Upper lobe of left lung (tissue), 6 donors: ENCODE measurements around the gene MTHFD1L. TPM values are rescaled to one million over a fixed set of nuclear protein-coding genes. Genes with fewer than 3 reads are reported as not detected.

Experiments used
- ATAC-seq, 2 donors: fragments of 200-7000 bp; cut with Tn5 transposase; one replicate each; pipeline ENCODE4 v1.9.1; 2022; ENCODE audit warnings: mild to moderate bottlenecking in 2 of 2, moderate library complexity in 2 of 2; ENCODE audit not compliant: low FRiP score in 2 of 2
- DNase-seq, 2 donors: peaks; one replicate each; pipeline ENCODE4 v3.0.0-alpha.2; 2019 to 2020
- H3K27ac ChIP-seq, 4 donors: fragments of 200-600 bp; sonication (generic); one replicate each; pipeline ENCODE4 v1.5.1; 2016 to 2019
- H3K27me3 ChIP-seq, 4 donors: fragments of 200-600 bp; sonication (generic); one replicate each; pipeline ENCODE4 v1.5.1; 2017 to 2019
- H3K36me3 ChIP-seq, 4 donors: fragments of 200-600 bp; sonication (generic); one replicate each; pipeline ENCODE4 v1.5.1; 2016 to 2019
- H3K4me1 ChIP-seq, 4 donors: fragments of 200-600 bp; sonication (generic); one replicate each; pipeline ENCODE4 v1.5.1; 2018 to 2019
- H3K4me3 ChIP-seq, 4 donors: fragments of 200-600 bp; sonication (generic); one replicate each; pipeline ENCODE4 v1.5.1; 2017 to 2019; ENCODE audit warnings: mild to moderate bottlenecking in 2 of 4, moderate library complexity in 1 of 4
- H3K9me3 ChIP-seq, 4 donors: fragments of 200-600 bp; sonication (generic); one replicate each; pipeline ENCODE4 v1.5.1; 2018 to 2019
- EP300 ChIP-seq, 4 donors: sonication (generic); formaldehyde crosslinking; IDR thresholded peaks; one replicate each; pipeline ENCODE4 v1.5.1; 2017; ENCODE audit warnings: antibody characterized with exemption in 4 of 4, control low read depth in 2 of 4
- POLR2A ChIP-seq, 4 donors: fragments of 450-650 bp; IDR thresholded peaks; one replicate each; pipeline ENCODE4 v1.5.1; 2016 to 2017; ENCODE audit warnings: antibody characterized with exemption in 4 of 4, mild to moderate bottlenecking in 2 of 4
- POLR2AphosphoS5 ChIP-seq, 2 donors: sonication (generic); formaldehyde crosslinking; IDR thresholded peaks; one replicate each; pipeline ENCODE4 v1.5.1; 2017; ENCODE audit warnings: antibody characterized with exemption in 2 of 2
- WGBS, 2 donors: methylation state at CpG; one replicate each; pipeline ENCODE4 v1.1.5; 2017 to 2018; 5-methylcytosine and 5-hydroxymethylcytosine counted together
- total RNA-seq, 6 donors: library from RNA; depleted of rRNA in 4 of 6; stranded (reverse); fragments of >200 nt in 4 of 6; gene quantifications; one replicate each; pipeline versions ENCODE4 v1.1.0 to v1.2.1, GENCODE V29; 2016 to 2021
- TF ChIP-seq, protein P1 (sequence below), 6 experiments: fragments of 450-650 bp in 4 of 6; fragments of 200-600 bp in 2 of 6; sonication (generic) in 2 of 6; IDR thresholded peaks; one replicate each; pipeline ENCODE4 v1.5.1; 2016 to 2019; ENCODE audit warnings: antibody characterized with exemption in 6 of 6
- donor health status: DM: no; HTN: no; CAD: no; lungs with moderate emphysema.
- donor health status: DM: no; HTN: yes; CAD: no; lungs with severe emphysema.

MTHFD1L gene
- total RNA-seq, 6 donors from 2014 or later, result 11.8 to 32.3 (median 19.4) TPM

GRCh38 chr6:151058021-151058733, 192.7 kb downstream of the MTHFD1L start:
- 79 to 88% methylated on average over 9 of the region's 9 CpGs for WGBS, 2 donors
- no peak overlapping the region for H3K27ac ChIP-seq

DNA sequence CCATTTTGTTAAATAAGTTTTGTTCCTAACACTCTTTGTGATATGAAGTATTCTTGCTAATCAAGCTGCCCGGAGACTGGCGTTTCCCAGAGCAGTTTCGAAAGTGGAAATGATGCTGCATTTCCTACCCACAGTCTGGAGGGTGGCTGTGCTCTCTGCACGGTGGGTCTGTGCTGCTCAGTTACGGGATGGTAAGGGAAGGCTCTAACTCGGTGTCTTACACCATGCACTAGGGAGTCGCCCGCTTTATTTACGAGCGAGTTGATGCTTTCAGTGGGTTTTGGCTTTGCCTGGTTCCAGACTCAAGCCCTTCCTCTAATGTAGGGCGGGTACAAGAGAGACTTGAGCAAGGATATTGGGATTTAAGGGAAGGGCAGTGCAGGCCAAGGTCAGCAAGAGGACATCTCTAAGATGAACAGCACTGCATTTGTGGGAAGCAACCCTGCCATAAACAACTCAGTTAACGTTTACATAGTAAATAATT, 194.2 kb downstream of the MTHFD1L start:
- no peaks in the 10 kb centered on the region for H3K9me3 ChIP-seq
- TF ChIP-seq POLR2AphosphoS5 (IDR thresholded peaks at IDR 0.05) (no peak), POLR2A (IDR thresholded peaks at IDR 0.05) (no peak), EP300 (IDR thresholded peaks at IDR 0.05) (no peak)
- TF ChIP-seq, protein P1, sequence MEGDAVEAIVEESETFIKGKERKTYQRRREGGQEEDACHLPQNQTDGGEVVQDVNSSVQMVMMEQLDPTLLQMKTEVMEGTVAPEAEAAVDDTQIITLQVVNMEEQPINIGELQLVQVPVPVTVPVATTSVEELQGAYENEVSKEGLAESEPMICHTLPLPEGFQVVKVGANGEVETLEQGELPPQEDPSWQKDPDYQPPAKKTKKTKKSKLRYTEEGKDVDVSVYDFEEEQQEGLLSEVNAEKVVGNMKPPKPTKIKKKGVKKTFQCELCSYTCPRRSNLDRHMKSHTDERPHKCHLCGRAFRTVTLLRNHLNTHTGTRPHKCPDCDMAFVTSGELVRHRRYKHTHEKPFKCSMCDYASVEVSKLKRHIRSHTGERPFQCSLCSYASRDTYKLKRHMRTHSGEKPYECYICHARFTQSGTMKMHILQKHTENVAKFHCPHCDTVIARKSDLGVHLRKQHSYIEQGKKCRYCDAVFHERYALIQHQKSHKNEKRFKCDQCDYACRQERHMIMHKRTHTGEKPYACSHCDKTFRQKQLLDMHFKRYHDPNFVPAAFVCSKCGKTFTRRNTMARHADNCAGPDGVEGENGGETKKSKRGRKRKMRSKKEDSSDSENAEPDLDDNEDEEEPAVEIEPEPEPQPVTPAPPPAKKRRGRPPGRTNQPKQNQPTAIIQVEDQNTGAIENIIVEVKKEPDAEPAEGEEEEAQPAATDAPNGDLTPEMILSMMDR (IDR thresholded peaks at IDR 0.05), result no peak
- H3K4me3 ChIP-seq, result no peak overlapping the region
- H3K27me3 ChIP-seq, result no peaks in the 10 kb centered on the region
- H3K36me3 ChIP-seq, result no peaks in the 10 kb centered on the region
- DNase-seq (no peak), ATAC-seq (peak; percentile 17 to 57)
- no peak overlapping the region for H3K27ac ChIP-seq
- no peaks in the 10 kb centered on the region for H3K4me1 ChIP-seq
- WGBS, 2 donors, result 61 to 89% methylated on average over 12 of the region's 12 CpGs

More at GRCh38 chr6:151058021-151058733, 192.7 kb downstream of the MTHFD1L start:
- no peaks in the 10 kb centered on the region for H3K27me3 ChIP-seq
- no peak for TF ChIP-seq POLR2A (IDR thresholded peaks at IDR 0.05)
- TF ChIP-seq, protein P1 (IDR thresholded peaks at IDR 0.05), result no peak
- no peak for TF ChIP-seq POLR2AphosphoS5 (IDR thresholded peaks at IDR 0.05)
- no peak for TF ChIP-seq EP300 (IDR thresholded peaks at IDR 0.05)
- no peak overlapping the region for H3K4me3 ChIP-seq
- DNase-seq (peak in 1 of 2 donors; percentile 64), ATAC-seq (no peak)
- no peaks in the 10 kb centered on the region for H3K36me3 ChIP-seq
- H3K9me3 ChIP-seq, result no peaks in the 10 kb centered on the region
- no peaks in the 10 kb centered on the region for H3K4me1 ChIP-seq

GRCh38 chr6:151060096-151060765, 194.7 kb downstream of the MTHFD1L start:
- ATAC-seq (no peak), DNase-seq (no peak)
- H3K27me3 ChIP-seq, result no peaks in the 10 kb centered on the region
- no peaks in the 10 kb centered on the region for H3K4me1 ChIP-seq
- H3K9me3 ChIP-seq, result no peaks in the 10 kb centered on the region
- no peak overlapping the region for H3K4me3 ChIP-seq
- H3K36me3 ChIP-seq, result no peaks in the 10 kb centered on the region
- WGBS, 2 donors, result 96 to 99% methylated on average over 8 of the region's 8 CpGs
- H3K27ac ChIP-seq, result no peak overlapping the region
- TF ChIP-seq EP300 (IDR thresholded peaks at IDR 0.05) (no peak), POLR2AphosphoS5 (IDR thresholded peaks at IDR 0.05) (no peak), POLR2A (IDR thresholded peaks at IDR 0.05) (no peak)
- TF ChIP-seq, protein P1 (IDR thresholded peaks at IDR 0.05), result no peak

GRCh38 chr6:151060766-151061531, 195.4 kb downstream of the MTHFD1L start:
- TF ChIP-seq EP300 (IDR thresholded peaks at IDR 0.05) (no peak), POLR2AphosphoS5 (IDR thresholded peaks at IDR 0.05) (no peak), POLR2A (IDR thresholded peaks at IDR 0.05) (no peak)
- TF ChIP-seq, protein P1 (IDR thresholded peaks at IDR 0.05), result no peak

More at GRCh38 chr6:151060766-151061531, 195.4 kb downstream of the MTHFD1L start:
- Histone ChIP-seq H3K27ac (no peak overlapping the region), H3K36me3 (no peaks in the 10 kb centered on the region), H3K9me3 (no peaks in the 10 kb centered on the region), H3K4me1 (no peaks in the 10 kb centered on the region), H3K27me3 (no peaks in the 10 kb centered on the region), H3K4me3 (no peak overlapping the region)
- WGBS, 2 donors, result 94 to 96% methylated on average over 10 of the region's 10 CpGs
- ATAC-seq (no peak), DNase-seq (no peak)
